SK-N-SH (cell line): ENCODE results near the gene TRIM43B. TPM values are rescaled to one million over a fixed set of nuclear protein-coding genes. Genes with fewer than 3 reads are reported as not detected.
"Not testable (repeated sequence)": the region's sequence is repeated elsewhere in the genome, so short reads cannot be mapped to it uniquely, and the experiment has no call there.

Experiments
- CTCF ChIA-PET: fragments of 300-600, 350-600 bp; formaldehyde crosslinking; extraction: SDS; loops from one replicate; lab custom pipeline; 2021; lab: Yijun Ruan, JAX
- POLR2A ChIA-PET: fragments of 350-600 bp; sonication (Branson Sonifier 250); formaldehyde crosslinking; extraction: SDS; loops from one replicate; lab custom pipeline; 2020; ENCODE audit warnings: antibody characterized with exemption, inconsistent platforms; lab: Yijun Ruan, JAX
- DNase-seq: peaks from one replicate; pipeline ENCODE4 v3.0.0; 2012
- H2AFZ ChIP-seq: fragments of 200-600 bp; sonication (generic); 2 replicates; pipeline ENCODE4 v1.8.1; 2016; ENCODE audit warnings: antibody characterized with exemption, mild to moderate bottlenecking, low read depth
- H3F3A ChIP-seq: fragments of 200-600 bp; sonication (generic); replicated peaks from 2 replicates; pipeline ENCODE3; 2016; ENCODE audit warnings: antibody characterized with exemption, mild to moderate bottlenecking; ENCODE audit not compliant: insufficient read depth
- H3K27ac ChIP-seq, 2 experiments: fragments of 200-500 bp in 1 of 2; fragments of 200-600 bp in 1 of 2; sonication (Bioruptor generic) in 1 of 2; sonication (generic), shearing (Covaris generic) in 1 of 2; 2 replicates each; pipeline versions ENCODE4 v1.5.1 to v1.6.1; 2014 to 2016; ENCODE audit warnings: low read depth in 2 of 2, inconsistent platforms in 1 of 2, low read length in 1 of 2, mild to moderate bottlenecking in 1 of 2, mixed read lengths in 1 of 2
- H3K27me3 ChIP-seq: fragments of 200-600 bp; sonication (generic), shearing (Covaris generic); 2 replicates; pipeline ENCODE4 v1.6.1; 2016; ENCODE audit warnings: mixed run types; ENCODE audit not compliant: insufficient read depth
- H3K36me3 ChIP-seq, 2 experiments: fragments of 200-500 bp in 1 of 2; fragments of 200-600 bp in 1 of 2; sonication (Bioruptor generic) in 1 of 2; sonication (generic) in 1 of 2; replicated peaks in 1 of 2; 2 replicates each; pipeline versions ENCODE3 to v1.5.1; 2014 to 2016; ENCODE audit warnings: low read length in 1 of 2, mild to moderate bottlenecking in 1 of 2; ENCODE audit not compliant: insufficient read depth in 2 of 2, control insufficient read depth in 1 of 2
- H3K4me1 ChIP-seq, 2 experiments: fragments of 200-500 bp in 1 of 2; fragments of 200-600 bp in 1 of 2; sonication (Bioruptor generic) in 1 of 2; sonication (generic), shearing (Covaris generic) in 1 of 2; 2 replicates each; pipeline versions ENCODE4 v1.5.1 to v1.6.1; 2014 to 2016; ENCODE audit warnings: low read depth in 1 of 2, low read length in 1 of 2, mixed run types in 1 of 2; ENCODE audit not compliant: insufficient read depth in 2 of 2, control insufficient read depth in 1 of 2
- H3K4me2 ChIP-seq: fragments of 200-600 bp; sonication (generic), shearing (Covaris generic); 2 replicates; pipeline ENCODE4 v1.6.1; 2017; ENCODE audit warnings: mixed run types
- H3K4me3 ChIP-seq, 2 experiments: fragments of 200-500 bp in 1 of 2; fragments of 200-600 bp in 1 of 2; sonication (Bioruptor generic) in 1 of 2; sonication (generic), shearing (Covaris generic) in 1 of 2; 2 replicates each; pipeline versions ENCODE4 v1.5.1 to v1.8.1; 2014 to 2016; ENCODE audit warnings: low read depth in 2 of 2, inconsistent platforms in 1 of 2, low read length in 1 of 2, mild to moderate bottlenecking in 1 of 2, mixed read lengths in 1 of 2, moderate library complexity in 1 of 2
- H3K79me2 ChIP-seq: fragments of 200-600 bp; sonication (generic); 2 replicates; pipeline ENCODE4 v1.8.1; 2017; ENCODE audit warnings: mild to moderate bottlenecking; ENCODE audit not compliant: insufficient read depth
- H3K9ac ChIP-seq: fragments of 200-600 bp; sonication (generic); 2 replicates; pipeline ENCODE4 v1.6.1; 2017; ENCODE audit warnings: mixed run types
- H3K9me2 ChIP-seq: fragments of 200-600 bp; sonication (generic); 2 replicates; pipeline ENCODE4 v1.6.1; 2017; ENCODE audit warnings: mixed run types
- H3K9me3 ChIP-seq: fragments of 200-600 bp; sonication (generic); 2 replicates; pipeline ENCODE4 v1.6.1; 2017; ENCODE audit warnings: mixed run types, mild to moderate bottlenecking, moderate library complexity
- H4K20me1 ChIP-seq: fragments of 200-600 bp; sonication (generic); 2 replicates; pipeline ENCODE4 v1.6.1; 2017; ENCODE audit warnings: mild to moderate bottlenecking, mixed run types; ENCODE audit not compliant: insufficient read depth
- EZH2phosphoT487 ChIP-seq: fragments of 200-600 bp; sonication (generic); IDR thresholded peaks from 2 replicates; pipeline ENCODE4 v1.6.1; 2017; ENCODE audit warnings: low read depth, mixed run types, mild to moderate bottlenecking, antibody characterized with exemption, moderate library complexity, borderline replicate concordance
- GABPA ChIP-seq: IDR thresholded peaks from 2 replicates; pipeline ENCODE4 v1.4.0; 2012; ENCODE audit warnings: low read depth, mild to moderate bottlenecking
- MEF2A ChIP-seq: IDR thresholded peaks from 2 replicates; pipeline ENCODE4 v1.4.0; 2012; ENCODE audit warnings: low read depth, borderline replicate concordance
- MXI1 ChIP-seq: IDR thresholded peaks from 2 replicates; pipeline ENCODE4 v1.6.1; 2012; ENCODE audit warnings: mild to moderate bottlenecking, low read depth, low read length, improper control_type of control experiment
- NFIC ChIP-seq: IDR thresholded peaks from 2 replicates; pipeline ENCODE4 v1.4.0; 2012; ENCODE audit warnings: borderline replicate concordance
- NRF1 ChIP-seq: IDR thresholded peaks from 2 replicates; pipeline ENCODE4 v1.6.1; 2012; ENCODE audit warnings: low read depth, mild to moderate bottlenecking, low read length
- POLR2AphosphoS5 ChIP-seq: IDR thresholded peaks from 2 replicates; pipeline ENCODE4 v1.6.1; 2012; ENCODE audit warnings: low read depth, low read length
- SIN3A ChIP-seq: IDR thresholded peaks from 2 replicates; pipeline ENCODE4 v1.6.1; 2012; ENCODE audit warnings: low read depth, mild to moderate bottlenecking, low read length, moderate library complexity, borderline replicate concordance
- SMC3 ChIP-seq: IDR thresholded peaks from 2 replicates; pipeline ENCODE4 v1.6.1; 2012; ENCODE audit warnings: low read depth, low read length, improper control_type of control experiment
- TAF1 ChIP-seq: IDR thresholded peaks from 2 replicates; pipeline ENCODE4 v1.6.1; 2012; ENCODE audit warnings: low read depth, mild to moderate bottlenecking, low read length, moderate library complexity, borderline replicate concordance
- TCF12 ChIP-seq: IDR thresholded peaks from 2 replicates; pipeline ENCODE4 v1.4.0; 2012
- TEAD4 ChIP-seq: IDR thresholded peaks from 2 replicates; pipeline ENCODE4 v1.4.0; 2012; ENCODE audit warnings: mild to moderate bottlenecking, borderline replicate concordance; ENCODE audit not compliant: insufficient read depth
- WGBS: methylation state at CpG from one replicate; pipeline ENCODE4 v1.1.6; 2017; ENCODE audit warnings: low lambda C conversion rate; 5-methylcytosine and 5-hydroxymethylcytosine counted together
- polyA plus RNA-seq, 3 experiments: library from polyadenylated mRNA; depleted of rRNA; stranded (reverse); fragments of >200 nt; gene quantifications; 2 replicates each; pipeline ENCODE4 v1.2.3, GENCODE V29; 2012
- TF ChIP-seq, protein P1 (sequence below): fragments of 200-600 bp; sonication (generic); IDR thresholded peaks from 2 replicates; pipeline ENCODE4 v1.6.1; 2017; ENCODE audit warnings: antibody characterized with exemption, mild to moderate bottlenecking, moderate library complexity
- TF ChIP-seq, protein P2 (sequence below): IDR thresholded peaks from 2 replicates; pipeline ENCODE4; 2012

Gene TRIM43B
- polyA plus RNA-seq, 1 of the 3 experiments (the other 2 are of a cell fraction), result 0.12 TPM

DNA sequence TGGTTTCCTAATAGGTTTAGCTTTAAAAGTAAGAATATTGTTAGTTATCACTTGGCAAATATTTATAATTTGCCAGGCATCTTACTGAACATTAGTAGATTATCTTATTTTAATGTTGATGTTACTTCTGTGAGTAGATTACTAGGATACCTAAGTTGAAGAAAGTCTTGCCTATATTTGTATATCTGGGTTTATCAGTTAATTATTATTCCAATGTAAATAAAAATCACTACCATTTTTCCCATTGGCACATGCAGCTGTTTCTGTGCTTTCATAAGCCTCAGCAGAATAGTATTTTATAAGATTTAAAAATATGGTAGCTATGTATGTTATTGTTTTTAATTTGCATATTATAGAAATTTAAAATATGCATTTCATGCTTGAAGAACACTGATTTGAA is 16.3 kb upstream of the TRIM43B start:
- H3K4me1 ChIP-seq, result no peaks in the 10 kb centered on the region
- no peaks in the 10 kb centered on the region for H3K9me2 ChIP-seq
- ChIA-PET POLR2A (no interaction called here), CTCF (interaction anchor here (0.7 kb wide), 1 partner anchor 113 kb away, joined by 3 read pairs; no protein-coding TSS in a partner anchor)
- no peak overlapping the region for H3K9ac ChIP-seq
- H3K27me3 ChIP-seq, result no peaks in the 10 kb centered on the region; the same call in 1 of the 2 replicates
- H3K27ac ChIP-seq, result no peak overlapping the region
- no peak overlapping the region for H3K4me2 ChIP-seq
- H2AFZ ChIP-seq, result 0 out of 2 replicates have a peak overlapping the region, but pooled peaks have one; percentile 8
- H4K20me1 ChIP-seq, result no peaks in the 10 kb centered on the region
- H3F3A ChIP-seq, result no peaks in the 10 kb centered on the region
- no peak overlapping the region for H3K4me3 ChIP-seq
- H3K36me3 ChIP-seq, result no peaks in the 10 kb centered on the region
- DNase-seq, result no peak
- H3K79me2 ChIP-seq, result no peaks in the 10 kb centered on the region
- no peaks in the 10 kb centered on the region for H3K9me3 ChIP-seq
- no peak for TF ChIP-seq NFIC
- TF ChIP-seq MXI1, result no peak
- TF ChIP-seq MEF2A, result no peak
- TF ChIP-seq SIN3A, result no peak
- no peak for TF ChIP-seq EZH2phosphoT487
- TF ChIP-seq GABPA, result no peak
- TF ChIP-seq, protein P1, sequence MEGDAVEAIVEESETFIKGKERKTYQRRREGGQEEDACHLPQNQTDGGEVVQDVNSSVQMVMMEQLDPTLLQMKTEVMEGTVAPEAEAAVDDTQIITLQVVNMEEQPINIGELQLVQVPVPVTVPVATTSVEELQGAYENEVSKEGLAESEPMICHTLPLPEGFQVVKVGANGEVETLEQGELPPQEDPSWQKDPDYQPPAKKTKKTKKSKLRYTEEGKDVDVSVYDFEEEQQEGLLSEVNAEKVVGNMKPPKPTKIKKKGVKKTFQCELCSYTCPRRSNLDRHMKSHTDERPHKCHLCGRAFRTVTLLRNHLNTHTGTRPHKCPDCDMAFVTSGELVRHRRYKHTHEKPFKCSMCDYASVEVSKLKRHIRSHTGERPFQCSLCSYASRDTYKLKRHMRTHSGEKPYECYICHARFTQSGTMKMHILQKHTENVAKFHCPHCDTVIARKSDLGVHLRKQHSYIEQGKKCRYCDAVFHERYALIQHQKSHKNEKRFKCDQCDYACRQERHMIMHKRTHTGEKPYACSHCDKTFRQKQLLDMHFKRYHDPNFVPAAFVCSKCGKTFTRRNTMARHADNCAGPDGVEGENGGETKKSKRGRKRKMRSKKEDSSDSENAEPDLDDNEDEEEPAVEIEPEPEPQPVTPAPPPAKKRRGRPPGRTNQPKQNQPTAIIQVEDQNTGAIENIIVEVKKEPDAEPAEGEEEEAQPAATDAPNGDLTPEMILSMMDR, result no peak
- TF ChIP-seq, protein P2, sequence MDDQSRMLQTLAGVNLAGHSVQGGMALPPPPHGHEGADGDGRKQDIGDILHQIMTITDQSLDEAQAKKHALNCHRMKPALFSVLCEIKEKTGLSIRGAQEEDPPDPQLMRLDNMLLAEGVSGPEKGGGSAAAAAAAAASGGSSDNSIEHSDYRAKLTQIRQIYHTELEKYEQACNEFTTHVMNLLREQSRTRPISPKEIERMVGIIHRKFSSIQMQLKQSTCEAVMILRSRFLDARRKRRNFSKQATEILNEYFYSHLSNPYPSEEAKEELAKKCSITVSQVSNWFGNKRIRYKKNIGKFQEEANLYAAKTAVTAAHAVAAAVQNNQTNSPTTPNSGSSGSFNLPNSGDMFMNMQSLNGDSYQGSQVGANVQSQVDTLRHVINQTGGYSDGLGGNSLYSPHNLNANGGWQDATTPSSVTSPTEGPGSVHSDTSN, result no peak
- no peak for TF ChIP-seq TCF12
- TF ChIP-seq SMC3, result no peak
- no peak for TF ChIP-seq TAF1
- TF ChIP-seq POLR2AphosphoS5, result no peak
- TF ChIP-seq NRF1, result no peak
- no peak for TF ChIP-seq TEAD4

DNA sequence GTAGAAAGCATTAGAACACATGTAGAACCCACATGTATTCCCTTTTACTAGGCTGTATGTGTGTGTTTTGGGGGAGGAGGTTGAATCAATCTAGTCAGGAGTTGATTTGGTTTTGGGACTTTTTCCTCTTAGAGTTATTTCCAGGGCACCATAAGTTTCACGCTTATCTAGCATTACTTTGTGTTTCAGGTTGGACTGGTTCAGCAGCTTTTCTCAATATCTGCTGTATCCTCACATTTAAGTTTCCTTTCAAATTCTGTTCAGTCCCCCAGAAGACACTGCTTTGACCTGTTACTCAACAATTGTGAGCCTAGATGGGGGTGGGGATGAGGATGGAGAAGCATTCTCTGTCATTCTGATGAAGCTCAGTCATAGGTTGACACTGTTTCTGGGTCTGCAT is 7.5 kb upstream of the TRIM43B start:
- 13% methylated on average over 1 of the region's 1 CpG for WGBS
- H4K20me1 ChIP-seq, H3K36me3 ChIP-seq, POLR2A ChIA-PET, H3K4me2 ChIP-seq, H3K4me1 ChIP-seq, H3K9me3 ChIP-seq, CTCF ChIA-PET, H2AFZ ChIP-seq, H3F3A ChIP-seq, H3K9me2 ChIP-seq, H3K9ac ChIP-seq, H3K27me3 ChIP-seq, H3K27ac ChIP-seq, DNase-seq, H3K79me2 ChIP-seq, H3K4me3 ChIP-seq: not testable (repeated sequence)

DNA sequence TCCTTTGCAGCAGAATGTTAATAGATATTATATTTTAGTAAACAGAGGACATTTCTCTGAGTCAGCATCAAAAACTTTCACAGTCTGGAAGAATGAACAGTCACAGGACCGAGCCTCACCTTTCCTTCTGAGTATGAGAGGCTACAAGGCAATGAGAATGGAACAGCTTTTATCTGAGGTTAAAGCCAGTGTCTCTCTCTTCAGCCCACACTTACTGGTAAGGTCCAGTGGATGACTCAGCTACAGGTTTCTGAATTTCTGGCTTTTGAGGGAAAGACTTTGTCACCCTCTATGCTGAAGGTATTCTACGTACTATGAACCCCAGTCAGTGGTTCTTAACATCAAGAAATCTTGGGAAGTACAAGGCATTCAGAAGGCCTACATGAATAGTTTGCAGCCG is 9.5 kb downstream of the TRIM43B start:
- H3K36me3 ChIP-seq, H3K4me2 ChIP-seq, H3K9ac ChIP-seq, H3K4me3 ChIP-seq, H3K27ac ChIP-seq, H3K9me3 ChIP-seq, CTCF ChIA-PET, H3K9me2 ChIP-seq, H4K20me1 ChIP-seq, H3K79me2 ChIP-seq, H3K4me1 ChIP-seq, H2AFZ ChIP-seq, POLR2A ChIA-PET, DNase-seq, H3F3A ChIP-seq, H3K27me3 ChIP-seq: not testable (repeated sequence)
- no CpG with 5 or more reads among the region's 3 CpGs for WGBS

DNA sequence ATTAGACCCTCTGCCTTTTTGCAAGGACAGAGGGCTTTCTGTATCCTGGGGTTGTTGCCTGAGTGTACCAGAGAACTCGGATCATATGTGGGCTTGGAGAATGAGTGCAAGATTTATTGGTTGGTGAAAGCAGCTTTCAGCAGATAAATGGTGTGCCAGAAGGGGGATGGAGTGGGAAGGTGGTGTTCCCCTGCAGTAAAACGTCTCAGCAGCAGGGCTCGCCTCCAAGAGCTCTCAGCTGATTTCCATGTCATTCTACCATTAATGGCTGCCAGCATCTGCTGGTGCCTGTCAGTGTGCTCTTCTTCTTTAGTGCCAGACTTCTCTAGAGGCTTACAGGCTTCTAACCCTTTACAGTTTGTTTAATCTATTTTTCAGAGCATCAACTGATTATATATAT is 16.6 kb downstream of the TRIM43B start:
- DNase-seq, H3K4me1 ChIP-seq, H3K4me2 ChIP-seq, H3K27ac ChIP-seq, H3F3A ChIP-seq, H3K27me3 ChIP-seq, H3K9me2 ChIP-seq, H3K9ac ChIP-seq, POLR2A ChIA-PET, H2AFZ ChIP-seq, H3K79me2 ChIP-seq, CTCF ChIA-PET, H3K9me3 ChIP-seq, H3K4me3 ChIP-seq, H3K36me3 ChIP-seq, H4K20me1 ChIP-seq: not testable (repeated sequence)
- no CpG with 5 or more reads among the region's 3 CpGs for WGBS
